Middle frontal gyrus (tissue), 1 donor: ENCODE measurements around the gene PEMT.
A peak's percentile ranks its signal among the peaks of the same experiment; 100 is the strongest.

Experiments
- DNase-seq: peaks from one replicate; pipeline ENCODE4 v3.0.0-alpha.2; 2015; ENCODE audit warnings: low spot score; ENCODE audit errors: extremely low spot score

PEMT gene

GRCh38 chr17:17605083-17605728 lies 13.7 kb upstream of the PEMT start:
- DNase-seq = no peak

- no peak for DNase-seq
Measured at GRCh38 chr17:17603895-17604225, 12.4 kb upstream of the PEMT start.

GRCh38 chr17:17603178-17603894 lies 11.8 kb upstream of the PEMT start:
- no peak for DNase-seq

GRCh38 chr17:17599965-17600364 lies 8.5 kb upstream of the PEMT start:
- no peak for DNase-seq

- DNase-seq = no peak
Measured at GRCh38 chr17:17598003-17598402, 6.5 kb upstream of the PEMT start.

GRCh38 chr17:17595755-17596154 lies 4.2 kb upstream of the PEMT start:
- DNase-seq = no peak

- no peak for DNase-seq
Measured at GRCh38 chr17:17593222-17593620, 1.7 kb upstream of the PEMT start.

GRCh38 chr17:17590883-17591354 lies 589 bp downstream of the PEMT start:
- DNase-seq = no peak

- DNase-seq = no peak
Measured at GRCh38 chr17:17590141-17590751, 1.3 kb downstream of the PEMT start.

GRCh38 chr17:17587614-17588337 lies 3.7 kb downstream of the PEMT start:
- DNase-seq = no peak

GRCh38 chr17:17582372-17582771 lies 9.1 kb downstream of the PEMT start:
- DNase-seq = no peak

- no peak for DNase-seq
Measured at GRCh38 chr17:17581509-17581908, 10.0 kb downstream of the PEMT start.

- DNase-seq = no peak
Measured at GRCh38 chr17:17580662-17581470, 10.6 kb downstream of the PEMT start.

- no peak for DNase-seq
Measured at GRCh38 chr17:17579691-17580090, 11.8 kb downstream of the PEMT start.

- DNase-seq = no peak
Measured at GRCh38 chr17:17577373-17577772, 14.1 kb downstream of the PEMT start.

GRCh38 chr17:17576772-17577234 lies 14.7 kb downstream of the PEMT start:
- no peak for DNase-seq

- DNase-seq = no peak
Measured at GRCh38 chr17:17575360-17576251, 15.9 kb downstream of the PEMT start.

GRCh38 chr17:17573912-17574311 lies 17.6 kb downstream of the PEMT start:
- DNase-seq = peak; percentile 12

- DNase-seq = no peak
Measured at GRCh38 chr17:17572010-17572785, 19.3 kb downstream of the PEMT start.
